Raji (cell line): ENCODE measurements around the gene ZDHHC17.

Experiments
- POLR2A ChIP-seq: IDR thresholded peaks from 2 replicates; pipeline ENCODE4 v1.6.1; 2011; ENCODE audit warnings: low read depth, low read length, control low read depth; ENCODE audit not compliant: insufficient read depth

Gene ZDHHC17

GRCh38 chr12:76856018-76856644, 92.2 kb downstream of the ZDHHC17 start:
- TF ChIP-seq POLR2A = no peak

GRCh38 chr12:76859611-76860010, 95.7 kb downstream of the ZDHHC17 start:
- TF ChIP-seq POLR2A = no peak

- no peak for TF ChIP-seq POLR2A
Observed at GRCh38 chr12:76860256-76860655, 96.3 kb downstream of the ZDHHC17 start.

- TF ChIP-seq POLR2A = no peak
Observed at GRCh38 chr12:76863005-76863670, 99.2 kb downstream of the ZDHHC17 start.

GRCh38 chr12:76863837-76864236, 99.9 kb downstream of the ZDHHC17 start:
- no peak for TF ChIP-seq POLR2A

GRCh38 chr12:76864791-76865400, 101.0 kb downstream of the ZDHHC17 start:
- no peak for TF ChIP-seq POLR2A

GRCh38 chr12:76866151-76866567, 102.2 kb downstream of the ZDHHC17 start:
- TF ChIP-seq POLR2A = no peak

- no peak for TF ChIP-seq POLR2A
Observed at GRCh38 chr12:76866726-76867125, 102.8 kb downstream of the ZDHHC17 start.

- TF ChIP-seq POLR2A = no peak
Observed at GRCh38 chr12:76871082-76871481, 107.2 kb downstream of the ZDHHC17 start.

GRCh38 chr12:76871742-76872141, 107.8 kb downstream of the ZDHHC17 start:
- TF ChIP-seq POLR2A = no peak

- TF ChIP-seq POLR2A = no peak
Observed at GRCh38 chr12:76872415-76872814, 108.5 kb downstream of the ZDHHC17 start.

GRCh38 chr12:76874027-76874426, 110.1 kb downstream of the ZDHHC17 start:
- TF ChIP-seq POLR2A = no peak

GRCh38 chr12:76874491-76875190, 110.7 kb downstream of the ZDHHC17 start:
- TF ChIP-seq POLR2A = no peak

- no peak for TF ChIP-seq POLR2A
Observed at GRCh38 chr12:76876696-76877229, 112.8 kb downstream of the ZDHHC17 start.

- TF ChIP-seq POLR2A = no peak
Observed at GRCh38 chr12:76878099-76878898, 114.4 kb downstream of the ZDHHC17 start.
